Ishikawa (cell line): ENCODE data around the gene NUTF2.

Experiments
- CEBPB ChIP-seq: IDR thresholded peaks from 2 replicates; pipeline ENCODE4 v1.6.1; 2012
- CREB1 ChIP-seq: IDR thresholded peaks from 2 replicates; pipeline ENCODE4 v1.6.1; 2012; ENCODE audit warnings: low read depth
- EGR1 ChIP-seq: IDR thresholded peaks from 2 replicates; pipeline ENCODE4 v1.6.1; 2012
- EP300 ChIP-seq: IDR thresholded peaks from 2 replicates; pipeline ENCODE4 v1.6.1; 2012; ENCODE audit warnings: borderline replicate concordance
- MAX ChIP-seq: IDR thresholded peaks from 2 replicates; pipeline ENCODE4 v1.6.1; 2012
- RAD21 ChIP-seq: IDR thresholded peaks from 2 replicates; pipeline ENCODE4 v1.6.1; 2012; ENCODE audit warnings: low read depth
- REST ChIP-seq: IDR thresholded peaks from 2 replicates; pipeline ENCODE4 v1.6.1; 2012; ENCODE audit warnings: low read depth, mild to moderate bottlenecking
- TAF1 ChIP-seq: IDR thresholded peaks from 2 replicates; pipeline ENCODE4 v1.6.1; 2012; ENCODE audit warnings: low read depth, mild to moderate bottlenecking
- TCF12 ChIP-seq: IDR thresholded peaks from 2 replicates; pipeline ENCODE4 v1.6.1; 2012; ENCODE audit warnings: low read depth
- TEAD4 ChIP-seq: IDR thresholded peaks from 2 replicates; pipeline ENCODE4 v1.6.1; 2012
- YY1 ChIP-seq: IDR thresholded peaks from 2 replicates; pipeline ENCODE4 v1.6.1; 2012; ENCODE audit warnings: low read depth
- ZBTB7A ChIP-seq: IDR thresholded peaks from 2 replicates; pipeline ENCODE4 v1.6.1; 2012; ENCODE audit warnings: low read depth

GRCh38 chr16:67847064-67847861 lies 530 bp downstream of the NUTF2 start, which contains the start of gene CENPT:
- TF ChIP-seq MAX = 0 out of 2 replicates have a peak, but pooled peaks have one; percentile 2
- TF ChIP-seq CEBPB = no peak
- TF ChIP-seq RAD21 = no peak
- 0 out of 2 replicates have a peak, but pooled peaks have one; percentile 8 for TF ChIP-seq TCF12
- TF ChIP-seq TAF1 = no peak; the same call in 1 of the 2 replicates
- TF ChIP-seq REST = no peak
- TF ChIP-seq YY1 = no peak
- TF ChIP-seq EP300 = no peak
- peak; percentile 69; the same call in 1 of the 2 replicates for TF ChIP-seq ZBTB7A
- no peak for TF ChIP-seq EGR1
- no peak for TF ChIP-seq CREB1
- TF ChIP-seq TEAD4 = no peak
